GM23338 (cell line): ENCODE results near the gene TPCN2. TPM values are rescaled to one million over a fixed set of nuclear protein-coding genes. Genes with fewer than 3 reads are reported as not detected.

ENCODE experiments used
- ATAC-seq: fragments of 200-7000 bp; cut with Tn5 transposase; 3 replicates; pipeline ENCODE4 v1.9.1; 2020
- DNase-seq: peaks from one replicate; pipeline ENCODE4 v3.0.0-alpha.2; 2015; ENCODE audit warnings: low spot score
- H2AFZ ChIP-seq: fragments of 200-600 bp; sonication (generic); 2 replicates; pipeline ENCODE4 v1.8.0; 2016; ENCODE audit warnings: antibody characterized with exemption, mild to moderate bottlenecking, moderate library complexity
- H3F3A ChIP-seq: fragments of 200-600 bp; sonication (generic); replicated peaks from 2 replicates; pipeline ENCODE4 v1.8.0; 2017; ENCODE audit warnings: antibody characterized with exemption, mixed run types, low read depth
- H3K27ac ChIP-seq: fragments of 200-600 bp; sonication (generic); 2 replicates; pipeline ENCODE4 v1.6.1; 2016; ENCODE audit warnings: low read depth
- H3K27me3 ChIP-seq: fragments of 200-600 bp; sonication (generic); 2 replicates; pipeline ENCODE4 v1.8.0; 2016; ENCODE audit warnings: mild to moderate bottlenecking, mixed run types, moderate library complexity; ENCODE audit not compliant: insufficient read depth
- H3K36me3 ChIP-seq: fragments of 200-600 bp; sonication (generic); 2 replicates; pipeline ENCODE4 v1.8.0; 2016; ENCODE audit warnings: mild to moderate bottlenecking; ENCODE audit not compliant: insufficient read depth
- H3K4me1 ChIP-seq: fragments of 200-600 bp; sonication (generic); 2 replicates; pipeline ENCODE4 v1.8.0; 2016; ENCODE audit warnings: mild to moderate bottlenecking, moderate library complexity; ENCODE audit not compliant: insufficient read depth
- H3K4me2 ChIP-seq: fragments of 200-600 bp; sonication (generic); 2 replicates; pipeline ENCODE4 v1.7.1; 2017; ENCODE audit warnings: mixed run types
- H3K4me3 ChIP-seq: fragments of 200-600 bp; sonication (generic); 2 replicates; pipeline ENCODE4 v1.6.1; 2016; ENCODE audit warnings: mixed run types
- H3K79me2 ChIP-seq: fragments of 200-600 bp; sonication (generic); replicated peaks from 2 replicates; pipeline ENCODE4 v1.8.0; 2017; ENCODE audit warnings: mild to moderate bottlenecking; ENCODE audit not compliant: insufficient read depth
- H3K9me2 ChIP-seq: fragments of 200-600 bp; sonication (generic); 2 replicates; pipeline ENCODE4 v1.8.0; 2017; ENCODE audit not compliant: insufficient read depth
- H4K20me1 ChIP-seq: fragments of 200-600 bp; sonication (generic); replicated peaks from 2 replicates; pipeline ENCODE4 v1.8.0; 2017; ENCODE audit warnings: mild to moderate bottlenecking; ENCODE audit not compliant: insufficient read depth
- H3K27ac Mint-ChIP-seq: 2 replicates; pipeline ENCODE4 v1.8.0; 2020; ENCODE audit warnings: inconsistent platforms, mild to moderate bottlenecking, moderate library complexity, mixed read lengths
- H3K27me3 Mint-ChIP-seq: 3 replicates; pipeline ENCODE4 v1.8.0; 2022; ENCODE audit warnings: low read depth, mild to moderate bottlenecking, moderate library complexity, mixed read lengths, inconsistent platforms; ENCODE audit not compliant: insufficient read depth, poor library complexity
- H3K36me3 Mint-ChIP-seq: 3 replicates; pipeline ENCODE4 v1.8.0; 2021; ENCODE audit warnings: low read depth, mild to moderate bottlenecking, inconsistent platforms, moderate library complexity, mixed read lengths
- H3K4me1 Mint-ChIP-seq: 3 replicates; pipeline ENCODE4 v1.8.0; 2020; ENCODE audit warnings: mild to moderate bottlenecking, inconsistent platforms, mixed read lengths
- H3K4me3 Mint-ChIP-seq: 3 replicates; pipeline ENCODE4 v1.8.0; 2021; ENCODE audit warnings: moderate library complexity, mild to moderate bottlenecking, inconsistent platforms, mixed read lengths
- H3K9me3 Mint-ChIP-seq: 3 replicates; pipeline ENCODE4 v1.8.0; 2020; ENCODE audit warnings: moderate library complexity, mild to moderate bottlenecking, inconsistent platforms, mixed read lengths
- CREB1 ChIP-seq: fragments of 250-450 bp; sonication (Bioruptor Pico); IDR thresholded peaks from 2 replicates; pipeline ENCODE4 v1.5.0; 2020; ENCODE audit warnings: low read depth, mild to moderate bottlenecking, moderate library complexity
- CTCF ChIP-seq, 2 experiments: fragments of 200-600 bp in 1 of 2; sonication (generic) in 1 of 2; conservative IDR thresholded peaks; 2 replicates each; pipeline versions ENCODE4 v1.5.1 to v1.6.1; 2016 to 2017; ENCODE audit warnings: antibody characterized with exemption in 2 of 2, low read depth in 2 of 2, mild to moderate bottlenecking in 2 of 2, moderate library complexity in 1 of 2
- EZH2 ChIP-seq: fragments of 200-600 bp; sonication (generic); IDR thresholded peaks from one replicate; pipeline ENCODE4 v1.8.0; 2017; ENCODE audit warnings: antibody characterized with exemption, mild to moderate bottlenecking, low read depth; ENCODE audit not compliant: unreplicated experiment
- EZH2phosphoT487 ChIP-seq: fragments of 200-600 bp; sonication (generic); IDR thresholded peaks from one replicate; pipeline ENCODE4 v1.8.1; 2018; ENCODE audit warnings: antibody characterized with exemption; ENCODE audit not compliant: unreplicated experiment
- POLR2AphosphoS5 ChIP-seq: IDR thresholded peaks from 2 replicates; pipeline ENCODE4 v1.6.1; 2016; ENCODE audit warnings: antibody characterized with exemption, low read depth
- REST ChIP-seq: IDR thresholded peaks from one replicate; pipeline ENCODE4 v1.6.1; 2018; ENCODE audit warnings: antibody characterized with exemption; ENCODE audit not compliant: unreplicated experiment
- STAT1 ChIP-seq: IDR thresholded peaks from one replicate; pipeline ENCODE4 v1.6.1; 2016; ENCODE audit warnings: antibody characterized with exemption; ENCODE audit not compliant: unreplicated experiment
- ZNF114 ChIP-seq: fragments of 250-450 bp; sonication (Bioruptor Pico); IDR thresholded peaks from 2 replicates; pipeline ENCODE4 v1.5.0; 2020; ENCODE audit warnings: mild to moderate bottlenecking, moderate library complexity
- ZNF331 ChIP-seq: fragments of 250-450 bp; sonication (Bioruptor Pico); IDR thresholded peaks from 2 replicates; pipeline ENCODE4 v1.5.0; 2020; ENCODE audit warnings: low read depth, mild to moderate bottlenecking, moderate library complexity
- ZNF462 ChIP-seq: fragments of 250-450 bp; sonication (Bioruptor Pico); IDR thresholded peaks from 2 replicates; pipeline ENCODE4 v1.5.0; 2020; ENCODE audit warnings: mild to moderate bottlenecking, moderate library complexity
- polyA plus RNA-seq: library from polyadenylated mRNA; unstranded; fragments of >200 nt; fragmentation: Nextera tagmentation; extraction: Ambion mirVana; gene quantifications from 2 replicates; pipeline ENCODE4 v1.2.1, GENCODE V29; 2016
- total RNA-seq: library from RNA; depleted of rRNA; stranded (reverse); fragments of >200 nt; shearing (Covaris generic); gene quantifications from 2 replicates; pipeline ENCODE4 v1.2.3, GENCODE V29; 2014

Gene TPCN2
- total and polyA plus RNA-seq, 2 experiments from 2014 or later, result 5.8 to 14.7 TPM

GRCh38 chr11:69132301-69132670 lies 83.6 kb downstream of the TPCN2 start (continued):
- TF ChIP-seq REST (no peak), STAT1 (no peak)

- Histone ChIP-seq H3K9me2 (0 out of 2 replicates have a peak, but pooled peaks cover 4% of the 10 kb centered on the region), H3F3A (no peaks in the 10 kb centered on the region), H3K36me3 (peaks cover 8% of the 10 kb centered on the region), H2AFZ (no peak overlapping the region), H3K27me3 (no peaks in the 10 kb centered on the region), H3K79me2 (no peaks in the 10 kb centered on the region), H4K20me1 (no peaks in the 10 kb centered on the region), H3K27ac (no peak overlapping the region), H3K4me3 (no peak overlapping the region), H3K4me1 (no peaks in the 10 kb centered on the region), H3K4me2 (no peak overlapping the region)
- H3K27ac Mint-ChIP-seq, result no peak overlapping the region
- ATAC-seq (no peak), DNase-seq (no peak)
- H3K4me3 Mint-ChIP-seq, result no peak overlapping the region
- H3K27me3 Mint-ChIP-seq, result peaks cover 13% of the 10 kb centered on the region
- peaks cover 28% of the 10 kb centered on the region for H3K9me3 Mint-ChIP-seq
- H3K4me1 Mint-ChIP-seq, result peaks cover 4% of the 10 kb centered on the region; the same call in 1 of the 3 replicates
- H3K36me3 Mint-ChIP-seq, result peaks cover 22% of the 10 kb centered on the region; the same call in 2 of the 3 replicates
- TF ChIP-seq EZH2 (no peak), EZH2phosphoT487 (no peak), ZNF462 (CRISPR knock-in tag) (no peak), POLR2AphosphoS5 (no peak), ZNF114 (CRISPR knock-in tag) (no peak), REST (no peak), CREB1 (CRISPR knock-in tag) (no peak), CTCF (conservative IDR thresholded peaks at IDR 0.05; ENCODE audit: low read depth in 2 of 2) (no peak), ZNF331 (CRISPR knock-in tag) (no peak)
Observed at GRCh38 chr11:69133251-69133650, 84.5 kb downstream of the TPCN2 start.
